RWPE2 (cell line): ENCODE data around the gene LSM14A.

Experiments used
- ATAC-seq: fragments of 200-7000 bp; cut with Tn5 transposase; 3 replicates; pipeline ENCODE4 v1.9.1; 2021; ENCODE audit warnings: low read depth
- DNase-seq: peaks from one replicate; pipeline ENCODE4 v3.0.0-alpha.2; 2020; ENCODE audit warnings: low spot score
- H3K27ac ChIP-seq: fragments of 450-650 bp; 2 replicates; pipeline ENCODE4 v1.5.1; 2017; ENCODE audit warnings: mild to moderate bottlenecking; ENCODE audit not compliant: poor library complexity, severe bottlenecking
- H3K27me3 ChIP-seq: fragments of 250-450 bp; sonication (Bioruptor Pico); 2 replicates; pipeline ENCODE4 v1.5.1; 2021; ENCODE audit warnings: mild to moderate bottlenecking, moderate library complexity; ENCODE audit not compliant: insufficient read depth, poor library complexity, severe bottlenecking
- H3K36me3 ChIP-seq: fragments of 250-450 bp; sonication (Bioruptor Pico); 2 replicates; pipeline ENCODE4 v1.5.1; 2020; ENCODE audit warnings: low read depth, mild to moderate bottlenecking, moderate library complexity
- H3K4me1 ChIP-seq: fragments of 250-450 bp; sonication (Bioruptor Pico); 2 replicates; pipeline ENCODE4 v1.5.1; 2021; ENCODE audit warnings: mild to moderate bottlenecking, moderate library complexity; ENCODE audit not compliant: insufficient read depth, poor library complexity, severe bottlenecking
- H3K4me3 ChIP-seq: fragments of 250-450 bp; sonication (Bioruptor Pico); 2 replicates; pipeline ENCODE4 v1.5.1; 2021; ENCODE audit warnings: mild to moderate bottlenecking, moderate library complexity; ENCODE audit not compliant: severe bottlenecking
- H3K9me3 ChIP-seq: fragments of 250-450 bp; sonication (Bioruptor Pico); 2 replicates; pipeline ENCODE4 v1.5.1; 2021; ENCODE audit warnings: mild to moderate bottlenecking, moderate library complexity; ENCODE audit not compliant: severe bottlenecking
- TF ChIP-seq, protein P1 (sequence below): fragments of 450-650 bp; IDR thresholded peaks from one replicate; pipeline ENCODE4 v1.5.1; 2017; ENCODE audit warnings: mild to moderate bottlenecking, moderate library complexity; ENCODE audit not compliant: poor library complexity, severe bottlenecking

LSM14A gene

DNA sequence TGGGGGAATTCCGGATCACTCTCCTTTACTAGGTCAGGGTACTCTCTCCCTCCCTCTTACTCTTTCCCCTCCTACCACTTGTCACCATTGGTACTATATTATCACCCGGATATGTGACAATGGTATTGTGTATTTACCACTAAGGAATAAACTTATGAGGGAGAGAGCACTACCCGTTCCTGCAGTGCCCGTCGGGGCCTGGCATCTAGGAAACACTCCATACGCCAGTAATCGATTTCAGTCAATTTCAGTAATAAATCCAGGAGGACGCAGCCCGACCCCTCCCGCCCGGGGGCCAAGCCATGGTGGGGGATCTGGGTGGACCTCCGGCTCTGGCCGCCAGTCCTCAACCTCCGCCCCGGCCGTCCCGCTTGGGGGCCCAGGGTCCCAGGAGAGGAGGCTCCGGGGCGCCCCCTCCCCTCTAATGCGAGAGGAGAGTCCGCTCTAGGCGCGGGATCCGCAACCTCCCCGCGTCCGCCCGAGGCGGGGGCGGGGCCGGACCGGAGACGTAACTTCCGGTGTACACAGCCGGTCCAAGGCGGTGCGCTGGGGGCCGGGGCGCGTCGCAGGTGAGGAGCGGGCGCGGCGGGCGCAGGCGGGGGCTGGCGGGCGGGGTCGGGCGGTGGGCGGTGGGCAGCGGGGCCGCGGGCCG lies 81.9 kb downstream of the LSM14A start, which contains the start of gene GARRE1:
Gene GARRE1, plus strand, starts transcription at position 509 of the 652 bp plus-strand sequence. CDS start 45,920 bp downstream, outside the sequence.
- Histone ChIP-seq H3K4me3 (peak within 1 kb of the TSS; percentile 99), H3K36me3 (no peaks in the 10 kb centered on the region), H3K4me1 (no peaks in the 10 kb centered on the region), H3K27ac (peak within 1 kb of the TSS; percentile 65), H3K9me3 (no peaks in the 10 kb centered on the region), H3K27me3 (no peaks in the 10 kb centered on the region)
- DNase-seq (no peak), ATAC-seq (peak; percentile 80)
- TF ChIP-seq, protein P1, sequence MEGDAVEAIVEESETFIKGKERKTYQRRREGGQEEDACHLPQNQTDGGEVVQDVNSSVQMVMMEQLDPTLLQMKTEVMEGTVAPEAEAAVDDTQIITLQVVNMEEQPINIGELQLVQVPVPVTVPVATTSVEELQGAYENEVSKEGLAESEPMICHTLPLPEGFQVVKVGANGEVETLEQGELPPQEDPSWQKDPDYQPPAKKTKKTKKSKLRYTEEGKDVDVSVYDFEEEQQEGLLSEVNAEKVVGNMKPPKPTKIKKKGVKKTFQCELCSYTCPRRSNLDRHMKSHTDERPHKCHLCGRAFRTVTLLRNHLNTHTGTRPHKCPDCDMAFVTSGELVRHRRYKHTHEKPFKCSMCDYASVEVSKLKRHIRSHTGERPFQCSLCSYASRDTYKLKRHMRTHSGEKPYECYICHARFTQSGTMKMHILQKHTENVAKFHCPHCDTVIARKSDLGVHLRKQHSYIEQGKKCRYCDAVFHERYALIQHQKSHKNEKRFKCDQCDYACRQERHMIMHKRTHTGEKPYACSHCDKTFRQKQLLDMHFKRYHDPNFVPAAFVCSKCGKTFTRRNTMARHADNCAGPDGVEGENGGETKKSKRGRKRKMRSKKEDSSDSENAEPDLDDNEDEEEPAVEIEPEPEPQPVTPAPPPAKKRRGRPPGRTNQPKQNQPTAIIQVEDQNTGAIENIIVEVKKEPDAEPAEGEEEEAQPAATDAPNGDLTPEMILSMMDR = no peak

DNA sequence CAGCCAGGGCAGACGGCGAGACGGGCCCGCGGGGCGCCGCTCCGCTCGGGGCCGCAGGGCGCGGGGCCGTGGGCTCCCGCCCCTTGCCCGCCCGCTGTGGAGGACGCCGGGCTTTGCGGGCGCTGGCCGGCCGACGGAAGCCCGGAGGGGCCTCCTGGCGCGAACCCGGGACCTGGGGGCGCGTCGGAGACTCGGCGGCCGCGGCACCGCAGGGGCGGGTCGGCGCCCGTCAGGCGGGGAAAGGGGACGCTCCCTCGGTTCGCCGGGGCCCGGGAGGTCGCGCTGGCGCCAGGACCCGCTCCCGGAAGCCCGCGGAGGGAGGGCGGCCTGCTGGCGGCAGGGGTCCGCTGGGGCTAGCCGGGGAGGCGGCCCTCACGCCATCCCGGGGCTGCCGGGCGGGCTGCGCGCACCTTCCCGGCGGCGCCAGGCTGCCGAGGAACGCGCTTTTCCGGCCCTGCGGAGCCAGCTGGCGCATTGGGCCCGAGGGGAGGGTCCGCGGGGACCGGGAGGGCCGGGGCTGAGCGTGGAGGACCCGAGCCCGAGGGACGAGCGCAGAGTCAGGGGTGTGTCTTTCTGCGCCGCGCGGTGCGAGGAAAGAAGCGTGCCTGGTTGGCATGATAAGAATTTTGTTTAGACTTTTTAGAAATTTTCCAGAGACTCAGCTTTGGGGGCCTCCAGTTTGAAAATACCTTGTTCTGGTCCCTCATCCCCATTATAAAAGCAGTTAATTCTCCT lies 82.6 kb downstream of the LSM14A start:
- no peaks in the 10 kb centered on the region for H3K27me3 ChIP-seq
- peak overlapping the region; percentile 65 for H3K27ac ChIP-seq
- H3K4me3 ChIP-seq = peak overlapping the region; percentile 99
- H3K36me3 ChIP-seq = no peaks in the 10 kb centered on the region
- no peaks in the 10 kb centered on the region for H3K9me3 ChIP-seq
- H3K4me1 ChIP-seq = no peaks in the 10 kb centered on the region
- TF ChIP-seq, protein P1 = no peak
- ATAC-seq (peak; percentile 60), DNase-seq (no peak)

DNA sequence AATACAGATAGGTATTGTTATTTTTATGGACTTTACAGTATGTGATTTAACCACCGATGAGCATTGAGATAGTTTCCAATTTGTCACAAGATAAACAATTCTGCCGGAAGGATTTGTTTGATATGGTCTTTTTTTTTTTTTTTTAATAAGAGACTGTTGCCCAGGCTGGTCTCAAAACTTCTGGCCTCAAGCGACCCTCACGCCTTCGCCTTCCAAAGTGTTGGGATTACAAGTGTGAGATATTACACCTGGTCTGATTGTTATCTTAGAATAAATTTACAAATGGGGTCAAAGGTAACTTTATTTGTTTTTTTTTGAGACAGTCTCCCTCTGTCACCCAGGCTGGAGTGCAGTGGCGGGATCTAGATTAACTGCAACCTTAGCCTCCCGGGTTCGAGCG lies 83.2 kb downstream of the LSM14A start:
- Histone ChIP-seq H3K36me3 (no peaks in the 10 kb centered on the region), H3K27ac (peak overlapping the region; percentile 65), H3K27me3 (no peaks in the 10 kb centered on the region), H3K9me3 (no peaks in the 10 kb centered on the region), H3K4me1 (peaks cover 2% of the 10 kb centered on the region), H3K4me3 (peak overlapping the region; percentile 99)
- no peak for DNase-seq
- ATAC-seq = no peak
- TF ChIP-seq, protein P1 = no peak

DNA sequence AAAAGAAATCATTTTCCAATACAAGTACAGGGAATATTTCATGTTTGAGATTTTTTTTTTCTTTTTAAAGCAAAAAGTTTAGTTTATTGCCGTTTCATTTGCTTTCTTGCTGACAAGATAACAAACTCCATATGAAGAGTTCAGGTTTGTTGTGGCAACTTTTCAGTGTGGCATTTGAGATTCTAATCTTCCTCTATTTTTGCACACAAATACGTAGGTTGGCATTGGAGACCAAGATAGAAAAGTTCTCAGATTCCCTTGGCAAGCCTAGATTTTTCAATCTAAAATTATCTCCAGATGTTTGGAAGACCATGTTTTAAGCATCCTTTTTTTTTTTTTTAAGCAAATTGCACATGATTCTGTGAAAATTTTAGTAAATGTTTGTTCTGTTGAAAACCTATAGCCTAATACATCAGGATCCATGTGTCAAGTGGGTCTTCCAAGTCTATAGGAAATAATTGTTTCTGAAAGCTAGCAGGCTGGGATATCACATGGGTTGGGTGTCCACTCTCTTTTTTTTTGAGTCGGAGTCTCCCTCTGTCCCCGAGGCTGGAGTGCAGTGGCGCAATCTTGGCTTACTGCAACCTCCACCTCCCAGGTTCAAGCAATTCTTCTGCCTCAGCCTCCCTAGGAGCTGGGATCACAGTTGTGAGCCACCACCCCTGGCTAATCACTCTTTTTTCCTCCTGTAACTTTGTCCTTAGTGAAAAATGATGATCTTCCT lies 84.7 kb downstream of the LSM14A start:
- Histone ChIP-seq H3K27ac (no peak overlapping the region), H3K27me3 (no peaks in the 10 kb centered on the region), H3K4me3 (no peak overlapping the region), H3K9me3 (no peaks in the 10 kb centered on the region), H3K4me1 (peaks cover 4% of the 10 kb centered on the region), H3K36me3 (no peaks in the 10 kb centered on the region)
- no peak for ATAC-seq
- TF ChIP-seq, protein P1 = no peak
- DNase-seq = no peak
